Inflammatory macrophage treated with lipopolysaccharide for 4 hours (primary cell): ENCODE results near the gene RAB11FIP3.

Experiments used
- DNase-seq: peaks from one replicate; pipeline ENCODE4 v3.0.0-alpha.2; 2020

RAB11FIP3 gene

DNA sequence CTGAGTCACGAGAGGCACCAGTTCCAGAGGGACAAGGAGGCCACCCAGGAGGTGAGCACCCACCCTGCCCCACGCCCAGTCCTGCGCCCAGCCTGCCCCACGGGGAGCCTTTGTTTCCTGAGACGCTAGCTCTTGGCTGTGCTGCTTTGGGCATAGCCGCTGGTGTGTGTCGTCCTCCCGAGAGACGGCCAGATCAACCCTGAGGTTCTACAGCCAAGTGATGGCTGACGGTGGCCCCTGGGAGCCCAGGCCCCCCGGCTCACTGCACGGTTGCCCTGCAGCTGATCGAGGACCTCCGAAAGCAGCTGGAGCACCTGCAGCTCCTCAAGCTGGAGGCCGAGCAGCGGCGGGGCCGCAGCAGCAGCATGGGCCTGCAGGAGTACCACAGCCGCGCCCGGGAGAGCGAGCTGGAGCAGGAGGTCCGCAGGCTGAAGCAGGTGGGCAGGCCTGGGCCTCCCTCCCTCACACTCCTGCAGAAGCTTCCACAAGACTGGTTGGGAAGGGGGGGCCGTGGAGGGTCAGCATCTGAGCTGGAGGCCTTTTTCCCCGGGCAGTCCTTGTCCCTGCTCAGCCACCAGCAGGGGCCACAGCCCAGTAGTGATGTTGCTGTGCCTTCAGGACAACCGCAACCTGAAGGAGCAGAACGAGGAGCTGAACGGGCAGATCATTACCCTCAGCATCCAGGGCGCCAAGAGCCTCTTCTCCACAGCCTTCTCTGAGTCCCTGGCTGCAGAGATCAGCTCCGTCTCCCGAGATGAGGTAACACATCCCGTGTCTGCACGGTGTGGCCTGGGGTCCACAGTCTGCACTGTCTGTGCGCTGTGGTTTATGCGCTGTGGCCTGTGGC lies 94.6 kb downstream of the RAB11FIP3 start:
- DNase-seq: no peak

DNA sequence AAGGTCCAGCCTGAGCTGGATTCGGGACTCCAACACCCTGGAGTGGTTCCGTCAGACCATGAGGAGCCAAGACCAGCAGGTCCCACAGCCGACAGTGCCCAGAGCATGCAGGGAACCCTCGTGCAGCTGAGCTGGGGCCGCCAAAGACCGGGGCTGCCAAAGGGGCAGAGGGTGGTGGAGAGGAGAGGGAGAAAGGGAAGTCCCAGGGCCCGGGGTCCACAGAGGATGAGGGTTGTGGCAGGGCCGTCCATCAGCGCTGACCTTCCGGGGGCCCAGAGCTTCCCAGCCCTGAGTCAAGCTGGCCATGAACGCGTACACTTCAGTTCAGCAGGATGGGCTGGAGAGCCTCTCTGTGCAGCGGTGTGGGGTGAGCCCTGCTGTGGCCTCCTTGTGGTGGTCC lies 95.4 kb downstream of the RAB11FIP3 start:
- DNase-seq: no peak

DNA sequence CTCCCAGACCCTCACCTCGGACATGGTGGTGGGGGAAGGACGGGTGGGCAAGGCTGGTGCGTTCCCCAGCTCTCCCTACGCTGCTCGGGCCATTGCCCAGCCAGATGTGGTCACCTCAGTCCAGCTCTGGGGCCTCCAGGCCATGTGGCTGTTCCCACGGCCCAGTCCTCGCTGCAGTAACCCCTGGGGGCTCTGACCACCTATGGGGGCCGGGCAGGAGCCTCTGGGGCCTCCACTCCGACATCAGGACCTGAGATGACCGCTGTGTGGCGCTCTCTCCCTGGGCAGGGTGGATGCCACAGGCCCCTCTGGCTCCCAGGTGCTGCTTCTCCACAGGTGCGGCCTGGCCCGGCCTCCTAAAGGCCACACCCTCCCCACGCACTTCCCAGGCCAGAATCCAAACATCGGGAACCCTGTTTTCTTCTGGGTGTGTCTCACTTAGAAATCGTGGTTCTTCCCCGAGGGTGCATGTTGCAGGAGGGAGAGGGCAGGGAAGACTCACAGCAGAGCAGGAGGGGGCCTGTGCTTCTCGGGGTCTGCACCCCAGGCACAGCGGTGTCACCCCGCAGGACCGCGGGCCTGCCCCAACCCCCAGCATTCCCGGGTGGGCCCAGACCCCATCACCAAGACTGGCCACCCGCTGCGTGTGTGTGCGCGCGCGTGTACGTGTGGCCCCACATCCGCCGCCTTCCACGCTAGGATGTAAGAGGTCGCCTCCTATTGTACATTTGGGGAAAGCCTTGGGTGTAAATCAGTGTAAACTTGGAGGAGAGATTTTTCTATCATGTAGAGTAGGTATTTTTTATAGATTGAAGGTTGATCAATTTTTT lies 96.1 kb downstream of the RAB11FIP3 start:
- DNase-seq: no peak

GRCh38 chr16:522320-523096 lies 97.1 kb downstream of the RAB11FIP3 start:
- DNase-seq: no peak

- no peak for DNase-seq
These were observed 97.8 kb downstream of the RAB11FIP3 start for GRCh38 chr16:523097-523741.

GRCh38 chr16:524274-525040 lies 99.0 kb downstream of the RAB11FIP3 start:
- DNase-seq: no peak

GRCh38 chr16:525123-525519 lies 99.7 kb downstream of the RAB11FIP3 start:
- no peak for DNase-seq

GRCh38 chr16:525520-526180 lies 100.2 kb downstream of the RAB11FIP3 start:
- no peak for DNase-seq

DNA sequence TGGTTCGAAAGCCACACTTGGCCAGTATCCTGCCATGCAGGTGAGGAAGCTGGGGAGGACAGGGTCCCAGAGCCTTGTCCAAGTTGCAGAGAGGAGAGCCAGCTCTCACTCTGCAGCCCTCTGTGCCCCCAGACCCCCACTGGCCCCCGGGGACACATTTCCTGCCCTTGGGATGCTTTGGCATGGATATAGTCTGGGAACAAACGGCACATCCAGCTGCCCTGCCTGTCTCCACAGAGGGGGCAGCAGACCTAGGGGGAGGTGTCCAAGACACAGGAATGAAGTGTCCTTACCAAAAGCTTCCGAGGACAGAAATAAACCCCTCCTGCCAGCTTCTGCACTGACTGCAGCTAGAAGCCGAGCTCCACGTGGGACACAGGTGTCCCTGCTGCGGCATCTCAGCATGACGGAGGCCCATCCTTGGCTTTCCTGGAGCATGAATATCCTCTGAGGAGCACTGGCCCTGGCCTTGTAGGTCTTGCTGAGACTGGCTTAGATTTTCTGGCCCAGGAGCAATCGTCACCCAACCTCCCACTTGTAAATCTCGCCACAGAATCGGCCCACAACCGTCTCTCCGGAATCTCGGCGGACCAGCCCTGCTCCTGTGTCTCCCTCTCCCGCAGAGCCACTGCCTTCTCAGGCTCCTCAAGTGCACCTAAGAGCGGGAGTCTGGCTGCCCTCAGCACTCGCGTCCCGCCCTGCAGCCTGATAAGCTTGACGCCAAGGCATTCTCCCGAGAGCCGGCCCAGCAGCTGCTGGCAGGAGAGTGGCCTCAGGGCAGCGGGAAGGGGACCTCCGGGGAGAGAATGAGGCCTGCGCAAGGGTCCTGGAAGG lies 100.9 kb downstream of the RAB11FIP3 start:
- DNase-seq: no peak

- DNase-seq: peak; percentile 86
These were observed 101.8 kb downstream of the RAB11FIP3 start, which contains the start of gene CAPN15 for GRCh38 chr16:527015-527903. CAPN15 (plus strand) TSS chr16:527712; CDS start chr16:546839, 19,127 bp downstream.

DNA sequence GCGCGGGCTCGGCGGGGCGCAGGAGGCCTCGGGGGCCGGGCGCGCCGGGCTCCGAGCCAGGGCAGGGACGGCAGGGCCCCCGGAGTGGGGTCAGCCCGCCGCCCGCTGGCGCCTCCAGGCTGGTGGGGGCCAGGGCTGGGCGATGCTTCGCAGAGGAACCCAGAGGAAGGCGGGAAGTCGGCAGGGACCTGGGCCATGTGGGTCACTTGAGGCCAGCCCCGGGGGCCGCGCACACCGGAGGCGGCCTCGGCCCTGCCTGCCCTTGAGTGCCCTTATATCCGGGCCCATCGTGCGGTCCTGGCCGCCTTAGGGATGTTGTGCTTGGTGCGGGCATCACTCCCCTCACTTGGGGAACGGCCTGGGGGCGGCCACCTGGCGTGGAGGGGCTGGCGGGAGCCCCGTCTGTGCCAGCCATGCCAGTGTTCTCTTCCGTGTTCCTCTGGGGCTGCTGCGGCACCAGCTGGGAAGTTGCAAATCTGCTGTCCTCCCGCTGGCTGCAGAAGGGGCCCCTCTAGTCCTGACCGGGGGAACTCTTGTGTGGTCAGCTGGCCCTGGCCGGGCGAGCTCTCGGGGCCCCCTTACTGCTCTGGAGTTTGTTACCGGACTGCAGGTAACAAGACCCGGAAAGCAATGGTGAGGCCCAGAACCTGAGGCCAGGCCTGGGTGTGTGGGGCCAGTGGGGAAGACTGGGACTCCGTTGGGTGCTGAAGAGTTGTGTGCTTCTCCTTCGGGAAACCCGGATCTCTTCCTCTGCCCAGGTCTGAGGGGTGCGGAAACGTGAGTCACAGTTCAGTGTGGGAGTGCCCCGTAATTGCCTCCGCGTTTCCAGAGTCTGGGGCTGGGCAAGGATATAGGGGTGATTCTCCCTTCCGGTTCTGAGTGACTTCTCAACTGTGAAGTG lies 102.9 kb downstream of the RAB11FIP3 start:
- DNase-seq: peak; percentile 60

- peak; percentile 7 for DNase-seq
These were observed 103.6 kb downstream of the RAB11FIP3 start for GRCh38 chr16:529012-529575.

DNA sequence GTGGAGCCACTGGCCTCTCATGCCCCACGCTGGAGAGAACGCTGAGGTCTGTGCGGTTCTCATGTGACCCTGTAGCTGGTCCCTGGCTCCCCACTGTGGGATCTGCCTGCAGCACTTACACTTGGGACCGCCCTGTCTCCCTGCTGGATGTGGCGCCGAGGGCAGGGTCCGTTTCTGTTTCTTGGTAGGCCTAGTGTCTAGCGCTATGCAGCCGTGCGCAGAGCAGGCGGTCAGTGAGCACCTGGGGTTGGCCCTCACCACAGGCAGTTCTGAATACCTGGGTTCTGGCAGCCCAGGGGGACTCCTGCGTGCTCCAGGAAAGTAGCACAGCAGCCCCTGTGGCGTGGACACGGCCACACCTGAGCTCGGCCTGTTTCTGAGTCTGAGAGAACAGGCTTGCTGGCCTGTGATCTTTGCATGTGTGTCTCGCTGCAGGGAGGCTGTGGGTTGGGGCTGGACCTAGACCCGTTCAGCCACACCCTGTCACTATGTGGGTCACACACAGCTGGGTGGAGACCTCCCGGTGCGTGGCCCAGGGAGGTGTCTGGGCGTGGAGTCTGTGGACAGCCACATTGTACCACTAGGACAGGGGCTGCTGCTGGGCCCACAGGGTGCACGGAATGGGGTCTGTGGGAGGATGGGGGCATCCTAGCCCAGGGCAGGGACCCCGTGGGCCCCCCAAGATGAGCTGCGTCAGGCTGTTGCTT lies 104.8 kb downstream of the RAB11FIP3 start:
- DNase-seq: no peak

GRCh38 chr16:531494-532125 lies 106.2 kb downstream of the RAB11FIP3 start:
- DNase-seq: no peak

DNA sequence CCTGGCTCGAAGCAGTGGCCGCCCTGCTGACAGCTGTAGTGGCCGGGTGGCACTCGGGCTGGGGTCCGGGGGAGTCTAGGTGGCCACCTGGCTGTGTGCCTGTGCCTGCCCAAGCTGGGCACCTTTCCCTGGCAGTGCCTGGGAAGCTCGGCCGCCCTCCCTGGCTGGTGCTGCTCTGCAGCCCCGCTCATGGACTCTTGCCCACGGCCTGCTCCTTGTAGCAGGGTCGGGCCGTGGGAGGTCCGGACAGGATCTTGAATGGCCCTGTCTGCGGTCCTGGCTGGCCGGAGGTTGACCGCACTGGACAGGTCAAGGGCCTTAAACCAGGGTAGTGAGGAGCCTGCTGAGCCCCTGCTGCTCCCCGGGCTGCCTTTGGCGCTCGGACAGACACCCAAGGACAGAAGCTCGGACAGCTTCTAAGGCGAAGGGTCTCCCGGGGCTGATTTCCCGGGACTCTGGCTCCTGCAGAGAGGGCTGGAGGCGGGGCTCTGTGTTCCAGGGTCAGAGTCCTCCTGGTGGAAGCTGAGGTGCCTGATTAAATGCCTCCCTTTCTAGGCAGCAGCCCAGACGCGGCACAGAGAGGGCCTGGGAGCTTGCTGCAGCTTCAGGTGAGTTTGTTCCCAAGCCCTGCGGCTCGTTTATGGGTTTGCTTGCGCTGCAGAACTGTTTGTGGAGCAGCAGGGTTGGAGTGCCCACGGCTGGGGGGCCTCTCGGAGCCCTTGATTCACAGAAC lies 108.1 kb downstream of the RAB11FIP3 start:
- no peak for DNase-seq

- no peak for DNase-seq
These were observed 108.7 kb downstream of the RAB11FIP3 start for GRCh38 chr16:534135-534534.
